ENCODE data around the gene NUP93. TPM values are rescaled to one million over a fixed set of nuclear protein-coding genes. Genes with fewer than 3 reads are reported as not detected.

The NUP93 gene
- total RNA-seq, 1 experiment from 2014 or later: 144 TPM

GRCh38 chr16:56896244-56896643, 166.3 kb downstream of the NUP93 start:
- TF ChIP-seq EZH2 (IDR thresholded peaks at IDR 0.05): no peak
- no peak for TF ChIP-seq SIN3A (IDR thresholded peaks at IDR 0.05; ENCODE audit: low read depth)
- no peak for TF ChIP-seq RAD21 (IDR thresholded peaks at IDR 0.05; ENCODE audit: low read depth)
- TF ChIP-seq CEBPB (IDR thresholded peaks at IDR 0.05; ENCODE audit: low read depth): no peak
- no peak for TF ChIP-seq SRF (IDR thresholded peaks at IDR 0.05; ENCODE audit: low read depth)
- no peak for TF ChIP-seq ATF3 (IDR thresholded peaks at IDR 0.05)
- TF ChIP-seq POLR2AphosphoS5 (IDR thresholded peaks at IDR 0.05; ENCODE audit: low read depth, low read length): no peak
- TF ChIP-seq ELF1 (IDR thresholded peaks at IDR 0.05; ENCODE audit: borderline replicate concordance, low read depth): no peak
- no peak for TF ChIP-seq REST (IDR thresholded peaks at IDR 0.05; ENCODE audit: low read depth)
- no peak for TF ChIP-seq FOSL1 (IDR thresholded peaks at IDR 0.05; ENCODE audit: low read depth)
- no peak for TF ChIP-seq EZH2phosphoT487 (IDR thresholded peaks at IDR 0.05; ENCODE audit: borderline replicate concordance)
- TF ChIP-seq, protein P1, sequence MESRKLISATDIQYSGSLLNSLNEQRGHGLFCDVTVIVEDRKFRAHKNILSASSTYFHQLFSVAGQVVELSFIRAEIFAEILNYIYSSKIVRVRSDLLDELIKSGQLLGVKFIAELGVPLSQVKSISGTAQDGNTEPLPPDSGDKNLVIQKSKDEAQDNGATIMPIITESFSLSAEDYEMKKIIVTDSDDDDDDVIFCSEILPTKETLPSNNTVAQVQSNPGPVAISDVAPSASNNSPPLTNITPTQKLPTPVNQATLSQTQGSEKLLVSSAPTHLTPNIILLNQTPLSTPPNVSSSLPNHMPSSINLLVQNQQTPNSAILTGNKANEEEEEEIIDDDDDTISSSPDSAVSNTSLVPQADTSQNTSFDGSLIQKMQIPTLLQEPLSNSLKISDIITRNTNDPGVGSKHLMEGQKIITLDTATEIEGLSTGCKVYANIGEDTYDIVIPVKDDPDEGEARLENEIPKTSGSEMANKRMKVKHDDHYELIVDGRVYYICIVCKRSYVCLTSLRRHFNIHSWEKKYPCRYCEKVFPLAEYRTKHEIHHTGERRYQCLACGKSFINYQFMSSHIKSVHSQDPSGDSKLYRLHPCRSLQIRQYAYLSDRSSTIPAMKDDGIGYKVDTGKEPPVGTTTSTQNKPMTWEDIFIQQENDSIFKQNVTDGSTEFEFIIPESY (IDR thresholded peaks at IDR 0.05; ENCODE audit: extremely low read depth, insufficient replicate concordance, low read length): no peak
- TF ChIP-seq YY1 (IDR thresholded peaks at IDR 0.05; ENCODE audit: extremely low read depth, insufficient replicate concordance, low read depth, low read length): no peak
- TF ChIP-seq SP1 (IDR thresholded peaks at IDR 0.05; ENCODE audit: low read depth): no peak
- no peak for TF ChIP-seq EGR1 (IDR thresholded peaks at IDR 0.05; ENCODE audit: low read depth)
- no peak for TF ChIP-seq ZNF274 (IDR thresholded peaks at IDR 0.05; ENCODE audit: low read depth, low read length)
- TF ChIP-seq CBX3 (IDR thresholded peaks at IDR 0.05; ENCODE audit: low read depth): no peak
- TF ChIP-seq JUND (IDR thresholded peaks at IDR 0.05): no peak
- no peaks in the 10 kb centered on the region for H3K9me3 ChIP-seq (ENCODE audit: control insufficient read depth in 1 of 2, insufficient read depth in 1 of 2, low read depth in 1 of 2, low read length in 2 of 2)
- no peak overlapping the region for H3K9ac ChIP-seq (ENCODE audit: low read length)
- H3K4me2 ChIP-seq (ENCODE audit: low read length): no peak overlapping the region
- no peaks in the 10 kb centered on the region for H3K9me2 ChIP-seq (ENCODE audit: insufficient read depth)
- H2AFZ ChIP-seq (ENCODE audit: low read depth, low read length, poor library complexity, severe bottlenecking): no peak overlapping the region
- H4K20me1 ChIP-seq (ENCODE audit: insufficient read depth): no peaks in the 10 kb centered on the region
- H3K27me3 ChIP-seq (ENCODE audit: insufficient read depth, low read length): no peaks in the 10 kb centered on the region
- intact Hi-C loops (cut with micrococcal nuclease): no loop called here
- DNase-seq (ENCODE audit: low read depth, low spot score): no peak
- no peak overlapping the region for H3K27ac ChIP-seq (ENCODE audit: low read depth, low read length)
- POLR2A ChIA-PET: interaction anchor here (1.2 kb wide), 1 partner anchor 35 kb away, joined by 3 read pairs; no protein-coding TSS in a partner anchor
- CTCF ChIA-PET: no interaction called here
- no peaks in the 10 kb centered on the region for H3K36me3 ChIP-seq (ENCODE audit: control insufficient read depth in 1 of 2, insufficient read depth in 2 of 2, low read length in 2 of 2)
- ATAC-seq: no peak
- RAD21 ChIA-PET (ENCODE audit: low non-redundant PET in 1 of 2, low total read pairs in 2 of 2, uncharacterized antibody in 2 of 2, unreplicated experiment in 2 of 2): no interaction called here
- no TSS peak for BruUV-seq (replicated peaks)
- H3K4me1 ChIP-seq (ENCODE audit: control insufficient read depth in 1 of 2, insufficient read depth in 2 of 2, low read length in 2 of 2): no peaks in the 10 kb centered on the region; a peak in 1 of 4 replicates
- no peak overlapping the region for H3K4me3 ChIP-seq (replicated peaks in 1 of 2; ENCODE audit: low read depth in 1 of 2, low read length in 2 of 2)
- no peaks in the 10 kb centered on the region for H3K79me2 ChIP-seq (ENCODE audit: insufficient read depth, low read length)

Measured in HCT116 (cell line).